Activated CD4-positive, alpha-beta T cell treated with anti-CD3 and anti-CD28 coated beads, Interleukin-2, amount 10 ng/mL, durations not matched to agents 24 days and 14 days (primary cell): Measurements from ENCODE around the gene CEBPZOS. TPM values are rescaled to one million over a fixed set of nuclear protein-coding genes. Genes with fewer than 3 reads are reported as not detected.

Source experiments
- DNase-seq: peaks from one replicate; pipeline ENCODE4 v3.0.0; 2022
- H3K27ac Mint-ChIP-seq: one replicate; pipeline ENCODE4 v1.8.0; 2022; ENCODE audit warnings: mild to moderate bottlenecking, mixed read lengths
- H3K27me3 Mint-ChIP-seq: one replicate; pipeline ENCODE4 v1.8.0; 2022; ENCODE audit warnings: mixed read lengths
- H3K36me3 Mint-ChIP-seq: one replicate; pipeline ENCODE4 v1.8.0; 2022; ENCODE audit warnings: low read depth, mild to moderate bottlenecking, mixed read lengths
- H3K4me1 Mint-ChIP-seq: one replicate; pipeline ENCODE4 v1.8.0; 2021; ENCODE audit warnings: mixed read lengths
- H3K4me3 Mint-ChIP-seq: one replicate; pipeline ENCODE4 v1.8.0; 2022; ENCODE audit warnings: mild to moderate bottlenecking, moderate library complexity, mixed read lengths
- H3K9me3 Mint-ChIP-seq: one replicate; pipeline ENCODE4 v1.8.0; 2021; ENCODE audit warnings: mixed read lengths
- intact Hi-C: fragments of 100-400 bp; cut with micrococcal nuclease; formaldehyde crosslinking; loops from one replicate; pipeline ENCODE4 v1.15.1; 2023
- total RNA-seq: library from RNA; stranded (reverse); gene quantifications from 2 replicates; pipeline ENCODE4 v1.2.3, GENCODE V29; 2022

CEBPZOS gene
- total RNA-seq, 1 donor from 2014 or later, result 43.4 TPM

DNA sequence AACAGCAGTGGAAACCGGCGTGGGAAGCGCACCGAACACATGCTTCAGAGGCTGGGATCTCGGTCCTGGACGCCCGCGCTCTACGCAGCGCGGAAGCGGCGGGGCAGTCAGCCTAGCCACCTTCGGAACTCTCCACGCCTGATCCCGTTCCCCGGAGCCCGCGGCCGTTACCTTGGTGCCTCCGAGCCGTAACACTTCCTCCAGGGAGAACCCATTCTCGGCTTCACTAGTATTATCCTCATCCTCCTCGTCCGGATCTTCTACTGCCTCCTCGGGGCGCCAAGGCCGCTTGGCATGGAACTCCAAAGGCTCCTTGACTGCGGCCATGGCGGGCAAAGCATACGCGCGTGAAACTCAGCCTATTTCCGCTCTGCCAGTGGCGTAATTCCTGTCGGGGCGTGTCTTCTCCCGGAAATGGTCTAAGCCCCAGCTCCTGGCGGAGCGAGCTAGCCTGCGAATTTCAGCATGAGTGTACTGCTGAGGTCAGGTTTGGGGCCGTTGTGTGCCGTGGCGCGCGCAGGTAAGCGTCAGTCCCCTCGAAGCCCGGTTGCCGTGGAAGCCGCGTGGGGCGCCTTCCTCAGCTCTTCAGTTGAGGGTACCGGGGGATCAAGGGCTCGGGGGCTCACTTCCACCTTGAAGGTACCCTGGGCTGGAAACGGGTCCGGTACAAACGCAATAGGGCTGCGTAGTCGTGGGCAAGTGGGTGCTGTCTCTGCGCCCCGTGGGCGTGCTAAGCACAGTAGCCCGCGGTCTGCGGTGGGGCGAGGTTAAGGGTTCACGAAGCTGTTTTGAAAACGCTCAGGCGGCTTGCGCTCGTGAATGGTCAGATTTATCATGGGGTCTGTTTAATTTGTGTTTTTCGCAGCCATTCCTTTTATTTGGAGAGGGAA lies 35.2 kb downstream of the CEBPZOS start, which contains the start of the genes CEBPZ and NDUFAF7:
Gene CEBPZ, minus strand, starts transcription at position 356 of the 890 bp plus-strand sequence. Its CDS starts 29 bp downstream, at position 327.
Gene NDUFAF7, plus strand, starts transcription at position 418 of the 890 bp plus-strand sequence. Its CDS starts 48 bp downstream, at position 466.
- Mint-ChIP-seq H3K9me3 (no peaks in the 10 kb centered on the region), H3K4me1 (peaks cover 16% of the 10 kb centered on the region), H3K4me3 (no peak within 1 kb of the TSS), H3K27ac (no peak within 1 kb of the TSS), H3K27me3 (no peaks in the 10 kb centered on the region), H3K36me3 (peaks cover 38% of the 10 kb centered on the region)
- DNase-seq, result peak; percentile 96
- intact Hi-C loops, result loop anchor here (1.0 to 10.0 kb wide), 10 partner anchors 13 to 643 kb away; partner anchors contain the start of genes CEBPZOS, GPATCH11, HEATR5B and PRKD3

DNA sequence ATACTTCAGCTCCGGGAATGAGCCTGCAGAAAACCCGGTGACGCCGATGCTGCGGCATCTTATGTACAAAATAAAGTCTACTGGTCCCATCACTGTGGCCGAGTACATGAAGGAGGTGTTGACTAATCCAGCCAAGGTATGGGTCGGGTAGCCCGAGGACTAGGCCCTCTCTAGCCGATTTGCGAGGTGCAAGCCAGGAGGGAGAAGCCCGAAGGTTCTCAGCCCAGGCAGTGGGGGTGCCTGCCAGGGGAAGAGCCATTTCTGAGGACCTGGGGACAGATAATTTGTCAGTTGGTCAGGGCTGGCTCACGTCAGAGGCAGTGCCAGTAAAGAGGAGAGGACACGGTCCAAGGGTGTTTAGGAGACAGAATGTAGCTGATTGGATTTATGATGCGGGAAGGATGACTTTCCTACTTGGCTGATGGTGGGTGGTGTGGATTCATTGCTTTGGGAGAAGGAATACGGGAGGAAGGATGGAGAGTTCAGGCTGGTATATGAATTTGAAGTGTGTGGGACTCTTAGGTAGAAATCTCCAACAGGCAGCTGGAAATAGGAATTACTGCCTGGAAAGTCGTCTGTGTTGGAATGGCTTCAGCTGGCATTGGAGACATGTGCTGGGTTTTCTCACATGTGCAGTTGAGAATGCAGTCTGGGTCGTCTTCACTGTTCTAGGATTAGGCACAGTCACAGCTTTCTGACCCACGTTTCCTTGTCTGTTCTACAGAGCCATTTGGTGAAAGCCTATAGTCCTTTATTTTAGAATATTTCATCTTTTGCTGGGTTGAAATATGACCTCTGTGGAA lies 36.0 kb downstream of the CEBPZOS start:
- no peaks in the 10 kb centered on the region for H3K9me3 Mint-ChIP-seq
- H3K27me3 Mint-ChIP-seq, result no peaks in the 10 kb centered on the region
- H3K36me3 Mint-ChIP-seq, result peaks cover 34% of the 10 kb centered on the region
- H3K4me3 Mint-ChIP-seq, result no peak overlapping the region
- no peak overlapping the region for H3K27ac Mint-ChIP-seq
- peaks cover 13% of the 10 kb centered on the region for H3K4me1 Mint-ChIP-seq
- intact Hi-C loops, result loop anchor here (5.0 to 10.0 kb wide), 2 partner anchors 265 to 642 kb away; partner anchors contain the start of gene STRN
- DNase-seq, result peak; percentile 71

GRCh38 chr2:37243435-37243834 lies 47.1 kb downstream of the CEBPZOS start:
- Mint-ChIP-seq H3K4me3 (no peak overlapping the region), H3K4me1 (peaks cover 9% of the 10 kb centered on the region), H3K36me3 (peaks cover 64% of the 10 kb centered on the region), H3K27me3 (no peaks in the 10 kb centered on the region), H3K27ac (peak overlapping the region; percentile 74), H3K9me3 (no peaks in the 10 kb centered on the region)
- DNase-seq, result no peak
- intact Hi-C loops, result no loop called here

DNA sequence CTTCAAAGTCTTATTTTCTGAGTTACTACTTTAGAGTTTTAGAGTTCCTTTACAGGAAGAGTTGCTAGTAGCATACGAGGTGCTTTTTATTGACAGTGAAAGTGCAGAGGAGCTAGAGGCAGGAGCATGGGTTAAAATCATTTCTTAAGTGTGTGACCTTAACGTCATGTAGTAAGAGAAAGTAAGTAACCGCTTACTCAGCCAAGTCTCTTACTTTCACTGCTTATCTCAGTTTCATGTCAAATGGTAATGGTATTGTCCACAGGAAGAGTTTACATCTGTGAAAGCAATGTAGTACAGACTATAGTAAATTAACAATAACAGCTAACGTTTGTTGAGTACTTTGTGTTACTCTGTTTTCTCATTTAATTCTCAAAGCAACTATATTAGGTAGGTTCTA lies 47.7 kb downstream of the CEBPZOS start:
- peak overlapping the region; percentile 74 for H3K27ac Mint-ChIP-seq

DNA sequence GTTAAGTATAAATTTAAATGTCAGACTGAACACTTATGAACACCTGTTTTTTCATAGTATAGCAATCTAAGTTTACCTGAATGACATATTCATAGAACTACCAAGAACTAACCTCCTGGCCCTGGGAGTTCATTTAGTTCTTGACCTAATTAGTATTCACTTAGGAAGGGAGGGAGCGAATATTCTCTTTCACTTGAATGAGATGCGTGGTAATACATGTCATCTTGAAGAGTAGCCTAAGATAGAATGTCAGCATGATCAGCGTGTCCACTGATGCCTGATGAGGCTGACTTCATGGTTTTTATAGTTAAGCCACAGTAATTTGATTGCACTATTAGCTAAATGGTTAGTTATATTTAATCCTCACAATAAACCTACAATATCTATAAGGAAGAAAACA lies 48.5 kb downstream of the CEBPZOS start:
- Mint-ChIP-seq H3K4me3 (no peak overlapping the region), H3K27me3 (no peaks in the 10 kb centered on the region), H3K27ac (no peak overlapping the region), H3K9me3 (no peaks in the 10 kb centered on the region), H3K36me3 (peaks cover 67% of the 10 kb centered on the region), H3K4me1 (peaks cover 9% of the 10 kb centered on the region)
- intact Hi-C loops, result loop anchor here (1.0 to 5.0 kb wide), 2 partner anchors 13 to 32 kb away; partner anchors contain the start of genes CEBPZ and NDUFAF7
- no peak for DNase-seq

More for the DNA sequence above, 47.7 kb downstream of the CEBPZOS start:
- H3K27me3 Mint-ChIP-seq, result no peaks in the 10 kb centered on the region
- H3K4me3 Mint-ChIP-seq, result peak overlapping the region; percentile 31
- intact Hi-C loops, result loop anchor here (1.0 kb wide), 1 partner anchor 13 kb away; the partner anchor contains the start of genes CEBPZ and NDUFAF7
- H3K36me3 Mint-ChIP-seq, result peaks cover 66% of the 10 kb centered on the region
- peaks cover 9% of the 10 kb centered on the region for H3K4me1 Mint-ChIP-seq
- H3K9me3 Mint-ChIP-seq, result no peaks in the 10 kb centered on the region
- peak; percentile 60 for DNase-seq

GRCh38 chr2:37246205-37246604 lies 49.9 kb downstream of the CEBPZOS start:
- H3K27ac Mint-ChIP-seq, result no peak overlapping the region
- peaks cover 9% of the 10 kb centered on the region for H3K4me1 Mint-ChIP-seq
- H3K27me3 Mint-ChIP-seq, result no peaks in the 10 kb centered on the region
- H3K4me3 Mint-ChIP-seq, result no peak overlapping the region
- no peak for DNase-seq
- intact Hi-C loops, result loop anchor here (5.0 kb wide), 1 partner anchor 34 kb away; no protein-coding TSS in a partner anchor
- H3K36me3 Mint-ChIP-seq, result peaks cover 70% of the 10 kb centered on the region
- no peaks in the 10 kb centered on the region for H3K9me3 Mint-ChIP-seq

DNA sequence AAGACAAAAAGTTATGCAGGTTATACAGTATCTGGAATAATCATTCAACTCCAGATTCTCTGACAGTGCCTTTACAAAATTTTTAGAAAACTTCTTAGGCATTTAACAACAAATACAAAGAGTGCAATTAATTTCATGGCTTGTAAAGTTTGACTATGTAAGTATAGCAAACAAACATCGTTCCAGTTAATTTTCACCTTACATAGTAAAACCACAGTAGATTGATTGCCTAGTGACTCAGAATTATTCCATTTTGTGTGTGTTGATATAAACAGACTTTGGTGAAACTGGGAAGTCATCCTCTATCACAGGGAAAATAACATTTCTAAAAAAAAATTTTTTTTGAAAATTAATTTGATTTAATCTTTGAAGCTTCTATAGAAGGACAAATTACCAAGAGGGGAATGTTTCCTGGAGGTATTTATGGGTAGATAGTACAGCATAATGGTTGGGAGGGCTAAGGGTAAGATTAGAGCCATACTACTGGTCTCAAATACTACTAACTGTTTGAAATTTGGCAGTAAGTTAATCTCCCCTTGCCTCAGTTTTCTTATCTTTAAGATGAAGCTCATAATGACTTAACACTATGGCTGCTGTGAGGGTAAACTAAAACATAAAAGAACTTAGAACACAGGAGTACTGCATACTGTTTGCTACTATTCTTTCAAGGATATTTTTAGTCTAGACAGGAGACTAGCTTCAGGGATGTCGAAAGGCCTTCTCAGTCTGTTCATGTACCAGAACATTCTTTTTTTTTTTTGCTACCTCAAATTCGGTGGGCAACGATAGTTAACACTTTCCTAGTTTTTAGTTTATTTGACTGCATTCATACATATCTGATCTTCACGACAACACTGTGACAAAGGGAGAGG lies 54.8 kb downstream of the CEBPZOS start:
- H3K36me3 Mint-ChIP-seq, result peaks cover 68% of the 10 kb centered on the region

More for the DNA sequence above, 54.8 kb downstream of the CEBPZOS start:
- Mint-ChIP-seq H3K27ac (no peak overlapping the region), H3K4me3 (no peak overlapping the region), H3K4me1 (peaks cover under 1% of the 10 kb centered on the region), H3K27me3 (no peaks in the 10 kb centered on the region), H3K9me3 (no peaks in the 10 kb centered on the region)
- intact Hi-C loops, result no loop called here
- no peak for DNase-seq

Other genes starting within 250 kb of the CEBPZOS start
- 27.0 and 28.0 TPM in 2 replicates for gene STRN, start 230.0 kb upstream of the CEBPZOS start, total RNA-seq
- 14.7 and 14.8 TPM in 2 replicates for gene HEATR5B, start 112.1 kb upstream of the CEBPZOS start, total RNA-seq
- 13.8 and 15.7 TPM in 2 replicates for gene GPATCH11, start 112.0 kb upstream of the CEBPZOS start, total RNA-seq
- gene EIF2AK2, start 39.5 kb upstream of the CEBPZOS start, total RNA-seq, result 44.5 and 46.7 TPM in 2 replicates
- not detected in 2 replicates for gene SULT6B1, start 7.8 kb upstream of the CEBPZOS start, total RNA-seq
- 63.2 and 68.2 TPM in 2 replicates for gene CEBPZ, start 35.1 kb downstream of the CEBPZOS start, total RNA-seq
- gene NDUFAF7, start 35.2 kb downstream of the CEBPZOS start, total RNA-seq, result 24.3 and 28.9 TPM in 2 replicates
- gene PRKD3, start 128.3 kb downstream of the CEBPZOS start, total RNA-seq, result 20.2 and 21.9 TPM in 2 replicates
- 2.0 and 2.1 TPM in 2 replicates for gene QPCT, start 148.1 kb downstream of the CEBPZOS start, total RNA-seq